Muscle layer of duodenum (tissue), 2 donors: Measurements from ENCODE around the gene RSPH9.
"Not testable (repeated sequence)": the region's sequence is repeated elsewhere in the genome, so short reads cannot be mapped to it uniquely, and the experiment has no call there.

ENCODE experiments used
- H3K27ac ChIP-seq: one replicate; pipeline ENCODE4 v1.7.0; 2013; ENCODE audit warnings: mild to moderate bottlenecking, low read length
- H3K27me3 ChIP-seq: one replicate; pipeline ENCODE4 v1.7.0; 2013; ENCODE audit warnings: low read depth, mild to moderate bottlenecking, control low read depth, low read length
- H3K36me3 ChIP-seq, 2 donors: one replicate each; pipeline ENCODE4 v1.7.0; 2013; ENCODE audit warnings: low read length in 2 of 2, control low read depth in 1 of 2, mild to moderate bottlenecking in 1 of 2; ENCODE audit not compliant: insufficient read depth in 2 of 2, control insufficient read depth in 1 of 2
- H3K4me1 ChIP-seq, 2 donors: one replicate each; pipeline ENCODE4 v1.7.0; 2013; ENCODE audit warnings: low read length in 2 of 2, mild to moderate bottlenecking in 2 of 2, control low read depth in 1 of 2, moderate library complexity in 1 of 2; ENCODE audit not compliant: insufficient read depth in 2 of 2, control insufficient read depth in 1 of 2
- H3K4me3 ChIP-seq, 2 donors: one replicate each; pipeline ENCODE4 v1.7.0; 2013; ENCODE audit warnings: low read length in 2 of 2, low read depth in 1 of 2, mild to moderate bottlenecking in 1 of 2
- H3K9me3 ChIP-seq, 2 donors: one replicate each; pipeline ENCODE4 v1.7.0; 2013; ENCODE audit warnings: low read length in 2 of 2, control low read depth in 1 of 2, mild to moderate bottlenecking in 1 of 2; ENCODE audit not compliant: control insufficient read depth in 1 of 2
- donor health status: healthy.

The RSPH9 gene

DNA sequence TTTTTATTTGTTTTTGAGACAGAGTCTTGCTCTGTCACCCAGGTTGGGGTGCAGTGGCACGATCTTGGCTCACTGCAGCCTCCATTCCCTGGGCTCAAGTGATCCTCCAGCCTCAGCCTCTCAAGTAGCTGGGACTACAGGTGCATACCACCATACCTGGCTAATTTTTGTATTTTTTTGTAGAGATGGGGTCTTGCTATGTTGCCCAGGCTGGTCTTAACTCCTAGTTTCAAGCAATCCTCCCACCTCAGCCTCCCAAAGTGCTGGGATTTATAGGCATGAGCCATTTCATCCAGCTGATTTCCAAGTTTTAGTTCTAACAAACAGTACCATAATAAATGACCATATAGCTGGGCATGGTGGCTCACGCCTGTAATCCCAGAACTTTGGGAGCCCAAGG, 8.0 kb downstream of the RSPH9 start:
- H3K4me3 ChIP-seq, H3K27me3 ChIP-seq, H3K36me3 ChIP-seq, H3K4me1 ChIP-seq, H3K9me3 ChIP-seq, H3K27ac ChIP-seq: not testable (repeated sequence)

DNA sequence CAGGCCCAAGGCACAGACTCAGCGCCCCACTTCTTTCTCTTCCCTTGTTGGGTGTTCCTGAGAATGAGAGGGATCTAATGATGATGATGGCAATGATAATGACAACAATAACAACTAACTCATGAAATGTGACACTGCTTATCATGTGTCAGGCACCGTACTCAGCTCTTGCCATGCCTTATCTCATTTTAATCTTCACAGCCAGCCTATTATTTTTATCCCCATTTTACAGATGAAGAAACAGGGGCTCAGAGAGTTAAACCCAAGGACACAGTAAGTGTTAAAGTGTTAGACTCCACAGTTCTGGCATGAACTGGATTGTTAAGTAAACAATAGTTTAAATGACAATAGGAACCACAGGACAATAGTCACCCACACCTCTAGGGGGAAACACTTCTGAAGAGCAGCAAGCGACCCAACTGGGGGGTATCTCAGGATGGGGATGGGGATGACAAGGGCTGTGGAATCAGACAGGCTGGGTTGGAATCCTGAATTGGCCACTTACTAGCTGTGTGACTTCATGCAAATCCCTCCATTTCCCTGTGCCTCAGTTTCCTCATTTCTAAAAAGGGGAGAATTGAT, 12.5 kb downstream of the RSPH9 start:
- Histone ChIP-seq H3K4me1 (no peaks in the 10 kb centered on the region), H3K4me3 (no peak overlapping the region), H3K36me3 (no peaks in the 10 kb centered on the region), H3K9me3 (no peaks in the 10 kb centered on the region), H3K27me3 (no peaks in the 10 kb centered on the region), H3K27ac (no peak overlapping the region)

DNA sequence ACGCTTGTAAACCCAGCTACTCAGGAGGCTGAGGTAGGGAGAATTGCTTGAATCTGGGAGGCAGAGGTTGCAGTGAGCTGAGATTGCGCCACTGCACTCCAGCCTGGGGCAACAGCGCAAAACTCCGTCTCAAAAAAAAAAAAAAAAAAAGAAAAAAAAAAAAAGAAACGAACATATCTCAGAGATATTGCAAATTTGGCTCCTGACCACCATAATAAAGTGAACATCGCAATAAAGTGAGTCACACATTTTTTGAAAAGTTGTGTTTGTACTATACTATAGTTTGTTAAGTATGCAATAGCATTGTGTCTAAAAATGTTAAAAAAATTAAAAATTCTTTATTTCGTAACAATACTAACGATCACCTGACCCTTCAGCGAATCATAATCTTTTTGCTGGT, 13.3 kb downstream of the RSPH9 start:
- H3K27ac ChIP-seq = no peak overlapping the region
- H3K4me3 ChIP-seq = no peak overlapping the region
- no peaks in the 10 kb centered on the region for H3K27me3 ChIP-seq
- H3K4me1 ChIP-seq = no peaks in the 10 kb centered on the region
- H3K9me3 ChIP-seq = no peaks in the 10 kb centered on the region
- no peaks in the 10 kb centered on the region for H3K36me3 ChIP-seq

DNA sequence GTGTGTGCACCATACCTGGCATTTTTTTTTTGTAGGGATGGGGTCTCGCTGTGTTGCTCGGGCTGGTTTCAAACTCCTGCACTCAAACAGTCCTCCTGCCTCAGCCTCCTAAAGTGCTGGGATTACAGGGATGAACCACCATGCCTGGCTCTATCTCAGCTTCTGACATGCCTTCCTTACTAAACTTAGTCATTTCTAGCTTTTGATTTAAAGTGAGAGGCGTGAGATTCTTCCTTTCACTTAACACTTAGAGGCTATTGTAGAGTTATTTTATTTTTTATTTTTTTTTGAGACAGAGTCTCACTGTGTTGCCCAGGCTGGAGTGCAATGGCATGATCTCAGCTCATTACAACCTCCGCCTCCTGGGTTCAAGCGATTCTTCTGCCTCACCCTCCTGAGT, 18.1 kb downstream of the RSPH9 start:
- H3K9me3 ChIP-seq, H3K4me3 ChIP-seq: not testable (repeated sequence)
- peaks cover 6 to 11% of the 10 kb centered on the region in 2 donors for H3K4me1 ChIP-seq

DNA sequence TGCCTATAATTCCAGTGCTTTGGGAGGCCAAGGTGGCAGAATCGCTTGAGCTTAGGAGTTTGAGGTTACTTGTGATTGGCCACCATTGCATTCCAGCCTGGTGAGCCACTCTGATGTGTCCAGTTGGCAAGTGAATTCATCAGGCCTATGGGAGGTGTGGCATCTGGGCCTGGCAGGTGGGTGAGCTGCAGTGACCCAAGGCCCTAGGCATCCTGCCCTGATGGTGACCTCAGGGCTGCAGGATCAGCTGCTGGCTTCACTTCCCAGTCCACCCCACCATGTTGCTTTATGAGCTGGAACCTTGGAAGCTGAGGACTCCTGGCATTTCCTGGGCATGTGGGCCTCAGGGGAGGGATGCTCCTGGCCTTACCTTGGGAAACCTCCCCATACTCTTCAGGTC, 20.5 kb downstream of the RSPH9 start:
- H3K27me3 ChIP-seq = no peaks in the 10 kb centered on the region
- no peaks in the 10 kb centered on the region for H3K9me3 ChIP-seq
- H3K4me3 ChIP-seq = no peak overlapping the region
- H3K27ac ChIP-seq = no peak overlapping the region
- peaks cover 0 to 1% of the 10 kb centered on the region in 2 donors for H3K36me3 ChIP-seq
- peaks cover 15 to 30% of the 10 kb centered on the region in 2 donors for H3K4me1 ChIP-seq

More for the DNA sequence above, 18.1 kb downstream of the RSPH9 start:
- not testable (repeated sequence) for H3K36me3 ChIP-seq, H3K27me3 ChIP-seq, H3K27ac ChIP-seq

DNA sequence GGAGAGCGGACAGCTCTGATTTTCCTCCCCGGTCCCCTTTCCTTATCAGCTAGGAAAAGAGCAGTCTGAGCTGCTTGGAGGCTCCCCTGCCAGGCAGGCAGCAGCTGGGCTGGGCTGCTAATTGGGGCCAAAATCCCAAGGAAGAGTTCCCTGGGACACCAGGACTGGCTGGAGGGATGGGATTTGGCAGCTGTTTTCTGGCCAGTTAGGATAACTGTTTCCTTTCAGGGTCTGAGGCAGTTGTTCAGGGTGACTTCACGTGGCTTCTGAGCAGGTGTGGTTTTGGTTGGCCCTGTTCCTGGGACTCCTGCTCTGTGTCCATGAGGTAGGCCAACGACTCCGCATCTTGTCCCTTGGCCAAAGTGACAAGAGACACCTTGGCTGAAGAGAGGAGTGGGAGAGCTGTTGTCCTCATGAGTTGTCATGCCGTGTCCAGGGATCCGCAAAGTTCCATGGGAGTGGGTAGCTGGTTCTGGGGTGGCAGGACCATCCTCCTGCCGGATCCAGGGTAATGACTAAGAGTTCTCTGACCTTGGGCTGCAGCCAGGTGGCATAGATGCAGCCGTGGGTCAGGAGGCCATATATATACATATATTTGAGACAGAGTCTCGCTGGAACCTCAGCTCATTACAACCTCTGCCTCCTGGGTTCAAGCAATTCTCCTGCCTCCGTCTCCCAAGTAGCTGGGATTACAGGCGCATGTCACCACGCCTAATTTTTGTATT, 21.5 kb downstream of the RSPH9 start:
- no peak overlapping the region for H3K4me3 ChIP-seq
- no peaks in the 10 kb centered on the region for H3K9me3 ChIP-seq
- no peak overlapping the region for H3K27ac ChIP-seq
- no peaks in the 10 kb centered on the region for H3K27me3 ChIP-seq
- H3K4me1 ChIP-seq = peaks cover 15 to 30% of the 10 kb centered on the region in 2 donors
- H3K36me3 ChIP-seq = peaks cover 8 to 11% of the 10 kb centered on the region in 2 donors

DNA sequence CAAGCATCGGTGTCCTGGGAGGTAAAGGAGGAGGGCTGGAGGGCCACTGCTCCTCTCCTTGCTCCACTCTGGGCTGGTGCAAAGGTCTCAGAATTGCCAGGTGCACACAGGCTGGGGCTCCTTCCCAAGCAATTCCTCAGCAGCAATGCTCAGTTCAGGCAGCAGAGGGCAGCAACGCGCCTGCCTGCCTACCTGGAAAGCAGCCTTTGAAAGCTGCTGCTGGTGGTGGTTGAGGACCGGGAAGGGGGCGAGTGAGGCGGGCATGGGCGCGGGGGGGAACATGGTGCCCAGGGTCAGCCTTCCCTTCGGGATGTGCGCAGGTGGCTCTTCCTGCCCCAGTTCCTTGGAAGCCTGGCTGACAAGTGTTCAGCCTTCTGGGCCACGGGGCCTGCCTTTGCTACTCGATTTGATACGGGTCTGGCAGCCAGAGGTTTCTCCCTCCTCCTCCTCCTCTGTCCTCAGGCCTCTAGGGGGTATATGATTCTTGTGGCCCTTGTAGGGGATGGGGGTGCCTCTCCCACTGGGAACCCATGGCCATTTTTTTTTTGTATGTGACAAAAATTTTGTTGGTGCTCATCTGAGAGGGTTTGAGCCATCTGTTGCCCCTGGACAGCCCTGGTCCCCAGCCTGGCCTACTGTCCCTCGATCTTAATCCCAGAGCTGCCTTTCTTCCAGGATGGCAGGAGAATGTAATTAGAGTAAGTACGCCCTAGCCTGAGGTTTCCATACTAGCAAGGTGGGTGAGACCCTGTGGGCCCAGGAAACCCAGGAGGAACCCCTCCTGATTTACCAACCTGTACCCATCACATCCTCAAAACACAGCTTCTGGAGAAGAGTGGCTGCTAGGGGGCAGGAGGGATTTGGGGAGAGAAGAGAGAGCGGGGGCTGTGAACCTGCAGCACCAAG, 22.7 kb downstream of the RSPH9 start:
- Histone ChIP-seq H3K9me3 (no peaks in the 10 kb centered on the region), H3K27ac (no peak overlapping the region), H3K4me1 (peaks cover 15 to 38% of the 10 kb centered on the region in 2 donors), H3K36me3 (peaks cover 13 to 21% of the 10 kb centered on the region in 2 donors), H3K27me3 (no peaks in the 10 kb centered on the region), H3K4me3 (no peak overlapping the region)

DNA sequence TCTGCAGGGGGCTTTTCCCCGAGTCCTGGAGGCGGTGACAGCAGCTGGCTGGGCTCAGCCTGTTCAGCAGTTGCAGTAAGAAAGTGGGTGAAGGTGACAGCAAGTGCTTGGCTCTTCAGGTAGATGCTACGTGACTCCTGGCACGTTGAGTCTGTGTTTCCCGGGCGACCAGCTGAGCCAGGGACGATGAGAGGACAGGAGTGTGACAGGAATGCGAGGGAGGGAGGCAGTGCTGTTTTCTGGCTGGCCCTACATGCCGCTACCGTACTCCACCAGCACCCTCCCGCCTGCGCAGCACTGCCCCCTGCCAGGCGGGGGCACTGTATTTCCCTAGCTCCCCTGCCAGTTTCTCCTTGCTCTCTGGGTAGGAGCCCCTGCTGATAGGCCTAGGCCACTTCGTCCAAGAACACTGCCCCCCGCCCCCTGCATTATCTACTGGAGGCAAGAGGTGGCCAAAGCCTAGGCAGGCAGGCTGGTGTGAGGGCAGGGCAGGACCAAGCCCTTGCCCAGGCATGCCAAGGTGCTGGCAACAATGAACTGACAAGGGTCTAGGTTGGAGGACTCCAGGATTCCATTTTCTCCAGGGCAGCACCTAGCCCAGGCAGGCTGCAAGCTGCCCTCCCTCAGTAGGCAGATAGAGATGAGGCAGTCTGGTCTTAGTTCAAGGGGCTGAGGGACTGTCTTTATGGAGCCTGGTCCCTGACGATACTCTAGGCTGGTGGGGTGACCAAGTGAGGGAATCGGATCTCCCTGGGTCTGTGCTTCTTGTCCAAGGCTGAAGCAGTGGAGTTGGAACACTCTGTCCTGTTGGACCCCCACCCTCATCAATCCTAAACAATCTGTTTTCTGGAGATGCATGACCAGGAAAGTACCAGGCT, 23.6 kb downstream of the RSPH9 start:
- H3K4me3 ChIP-seq = no peak overlapping the region
- H3K36me3 ChIP-seq = peaks cover 15 to 26% of the 10 kb centered on the region in 2 donors
- H3K27ac ChIP-seq = no peak overlapping the region
- no peaks in the 10 kb centered on the region for H3K9me3 ChIP-seq
- H3K4me1 ChIP-seq = peaks cover 15 to 41% of the 10 kb centered on the region in 2 donors
- H3K27me3 ChIP-seq = no peaks in the 10 kb centered on the region

DNA sequence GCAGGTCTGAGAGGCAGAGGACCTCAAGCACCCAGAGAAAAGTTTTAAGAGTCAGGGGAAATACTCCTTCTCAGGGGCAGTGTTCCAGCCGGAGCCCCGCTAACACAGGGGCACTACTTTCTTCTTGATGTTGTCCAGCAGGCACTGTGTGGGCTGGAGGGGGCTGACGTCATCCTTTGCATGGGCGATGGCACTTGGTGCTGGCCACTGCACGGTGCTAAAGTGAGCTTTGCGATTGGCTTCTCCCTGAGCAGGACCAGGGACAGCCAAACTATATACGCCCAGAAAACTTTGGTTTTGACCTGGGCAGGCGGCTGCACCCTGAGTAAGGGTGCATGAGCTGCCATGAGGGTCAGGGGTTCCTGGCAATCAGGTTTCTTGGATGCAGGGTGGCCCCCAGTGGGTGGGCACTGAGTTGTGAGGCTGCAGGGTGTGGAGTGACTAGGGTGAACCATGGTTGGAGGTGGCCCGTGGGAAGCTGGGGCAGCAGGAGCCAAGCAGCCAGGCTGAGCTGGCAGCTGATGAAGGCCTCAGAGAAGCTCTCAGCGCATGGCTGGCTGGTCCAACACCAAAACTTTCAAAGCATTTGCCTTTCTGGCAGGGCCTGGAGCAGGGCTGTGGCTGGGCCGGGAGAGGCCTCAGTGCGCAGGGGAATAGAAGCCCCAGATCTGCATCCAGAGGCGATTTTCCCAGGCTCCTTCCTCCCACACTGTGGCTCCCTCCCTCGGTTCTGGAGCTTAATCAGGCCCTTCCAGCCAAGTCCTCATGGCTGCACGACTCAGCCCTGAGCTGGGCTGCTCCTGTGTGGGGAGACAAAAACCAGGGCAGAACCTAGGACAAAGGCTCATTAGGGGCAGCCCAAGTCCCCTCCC, 24.4 kb downstream of the RSPH9 start:
- Histone ChIP-seq H3K27me3 (no peaks in the 10 kb centered on the region), H3K9me3 (no peaks in the 10 kb centered on the region), H3K36me3 (peaks cover 24 to 34% of the 10 kb centered on the region in 2 donors), H3K27ac (peak overlapping the region; percentile 31), H3K4me1 (peaks cover 15 to 41% of the 10 kb centered on the region in 2 donors), H3K4me3 (no peak overlapping the region)

DNA sequence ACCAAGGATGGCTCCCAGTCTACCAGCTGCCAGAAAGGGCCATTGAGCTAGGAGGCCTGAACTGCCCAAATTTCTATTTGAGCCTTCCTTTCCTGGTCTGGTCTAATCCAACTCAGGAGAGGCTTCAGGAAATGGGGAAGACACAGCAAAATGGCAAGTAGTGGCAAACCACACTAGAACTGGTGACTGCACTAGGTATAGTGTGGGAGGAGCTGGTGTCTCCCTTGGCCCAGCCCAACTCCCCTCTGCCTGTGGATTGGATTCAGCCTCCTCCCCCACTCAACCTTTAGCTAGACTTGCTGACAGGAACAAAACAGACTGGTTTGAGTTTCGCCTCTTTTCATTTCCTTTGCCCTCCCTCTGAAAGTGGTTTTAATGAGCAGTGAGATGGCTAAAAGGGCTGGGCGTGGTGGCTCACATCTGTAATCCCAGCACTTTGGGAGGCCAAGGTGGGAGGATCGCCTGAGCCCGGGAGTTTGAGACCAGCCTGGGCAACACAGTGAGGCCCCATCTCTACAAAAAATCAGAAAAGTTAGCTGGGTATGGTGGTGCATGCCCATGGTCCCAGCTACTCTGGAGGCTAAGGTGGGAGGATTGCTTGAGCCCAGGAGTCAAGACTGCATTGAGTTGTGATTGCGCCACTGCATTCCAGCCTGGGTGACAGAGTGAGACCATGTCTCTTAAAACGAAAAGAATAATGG, 25.2 kb downstream of the RSPH9 start:
- no peaks in the 10 kb centered on the region for H3K9me3 ChIP-seq
- H3K4me3 ChIP-seq = no peak overlapping the region
- H3K27ac ChIP-seq = peak overlapping the region; percentile 31
- H3K4me1 ChIP-seq = peaks cover 15 to 41% of the 10 kb centered on the region in 2 donors
- no peaks in the 10 kb centered on the region for H3K27me3 ChIP-seq
- H3K36me3 ChIP-seq = peaks cover 32 to 42% of the 10 kb centered on the region in 2 donors
